HepG2 (cell line): ENCODE results near the gene SLC6A9. TPM values are rescaled to one million over a fixed set of nuclear protein-coding genes. Genes with fewer than 3 reads are reported as not detected.
A peak's percentile ranks its signal among the peaks of the same experiment; 100 is the strongest.

ENCODE experiments used
- AHDC1 ChIP-seq: sonication (generic); formaldehyde crosslinking; IDR thresholded peaks from 2 replicates; pipeline ENCODE4 v1.5.1; 2020; ENCODE audit warnings: mild to moderate bottlenecking, missing genetic modification reagents, borderline replicate concordance
- HNRNPL ChIP-seq: fragments of 200-400 bp; formaldehyde crosslinking; IDR thresholded peaks from 2 replicates; pipeline ENCODE4 v1.6.1; 2017; ENCODE audit warnings: mild to moderate bottlenecking, low read depth, low read length
- MAZ ChIP-seq, 2 experiments: sonication (generic) in 1 of 2; formaldehyde crosslinking in 1 of 2; IDR thresholded peaks; 2 replicates each; pipeline versions ENCODE4 v1.5.0 to v1.6.1; 2012 to 2020; ENCODE audit warnings: low read depth in 2 of 2, mild to moderate bottlenecking in 2 of 2, borderline replicate concordance in 1 of 2, improper control_type of control experiment in 1 of 2, low read length in 1 of 2, missing genetic modification reagents in 1 of 2, moderate library complexity in 1 of 2
- NFE2 ChIP-seq: sonication (generic); formaldehyde crosslinking; IDR thresholded peaks from 2 replicates; pipeline ENCODE4 v1.4.0; 2020; ENCODE audit warnings: missing genetic modification reagents
- PATZ1 ChIP-seq: sonication (generic); formaldehyde crosslinking; IDR thresholded peaks from 2 replicates; pipeline ENCODE4 v1.4.0; 2020; ENCODE audit warnings: missing genetic modification reagents
- ZBTB33 ChIP-seq: sonication (generic); formaldehyde crosslinking; IDR thresholded peaks from 2 replicates; pipeline ENCODE4 v1.4.0; 2020; ENCODE audit warnings: missing genetic modification reagents
- ZNF263 ChIP-seq: sonication (generic); formaldehyde crosslinking; IDR thresholded peaks from 2 replicates; pipeline ENCODE4 v1.4.0; 2020; ENCODE audit warnings: missing genetic modification reagents
- ZNF543 ChIP-seq: sonication (generic); formaldehyde crosslinking; IDR thresholded peaks from 2 replicates; pipeline ENCODE4 v1.4.0; 2020; ENCODE audit warnings: mild to moderate bottlenecking, missing genetic modification reagents
- ZNF550 ChIP-seq: sonication (generic); formaldehyde crosslinking; IDR thresholded peaks from 2 replicates; pipeline ENCODE4 v1.4.0; 2020; ENCODE audit warnings: mild to moderate bottlenecking, missing genetic modification reagents, borderline replicate concordance
- ZNF713 ChIP-seq: sonication (generic); formaldehyde crosslinking; IDR thresholded peaks from 2 replicates; pipeline ENCODE4 v1.4.0; 2020; ENCODE audit warnings: mild to moderate bottlenecking, missing genetic modification reagents
- polyA plus RNA-seq, 8 experiments: library from polyadenylated mRNA; depleted of rRNA in 3 of 8; stranded (reverse) in 7 of 8; unstranded in 1 of 8; fragments of >200 nt; fragmentation: Illumina TruSeq in 4 of 8; extraction: Trizol in 4 of 8; gene quantifications; 2 replicates each; pipeline versions ENCODE4 v1.2.1 to v1.2.3, GENCODE V29; 2011 to 2016; ENCODE audit warnings: low read depth in 4 of 8, missing spikeins in 1 of 8, mixed read lengths in 1 of 8; ENCODE audit not compliant: insufficient read depth in 1 of 8
- total RNA-seq, 5 experiments: library from RNA; depleted of rRNA; stranded (reverse); fragments of >200 nt; fragmentation: Illumina TruSeq; extraction: Trizol; gene quantifications; 2 replicates each; pipeline ENCODE4 v1.2.3, GENCODE V29; 2016; ENCODE audit warnings: low read depth in 1 of 5
- TF ChIP-seq, protein P1 (sequence below): IDR thresholded peaks from 2 replicates; pipeline ENCODE4 v1.6.1; 2012; ENCODE audit warnings: inconsistent platforms
- TF ChIP-seq, protein P2 (sequence below): sonication (generic); formaldehyde crosslinking; IDR thresholded peaks from 2 replicates; pipeline ENCODE4 v1.4.0; 2020; ENCODE audit warnings: mild to moderate bottlenecking, missing genetic modification reagents

The SLC6A9 gene
- total and polyA plus RNA-seq, 2 of the 13 experiments (the other 11 are each of a cell fraction or from before 2014, with no cell fraction given): 8.5 to 9.9 TPM

- TF ChIP-seq MAZ (IDR thresholded peaks at IDR 0.05; ENCODE audit: borderline replicate concordance, low read depth, low read length) (no peak), MAZ (CRISPR knock-in tag; IDR thresholded peaks at IDR 0.05; ENCODE audit: low read depth) (peak; percentile 20; the same call in 1 of the 2 replicates), HNRNPL (peak; percentile 52; the same call in 1 of the 2 replicates), AHDC1 (CRISPR knock-in tag) (0 out of 2 replicates have a peak, but pooled peaks have one; percentile 6), ZNF263 (peak; percentile 27; the same call in 1 of the 2 replicates), ZBTB33 (no peak), ZNF550 (CRISPR knock-in tag) (no peak), ZNF543 (CRISPR knock-in tag) (0 out of 2 replicates have a peak, but pooled peaks have one; percentile 15), NFE2 (CRISPR knock-in tag) (no peak), ZNF713 (CRISPR knock-in tag) (no peak), PATZ1 (CRISPR knock-in tag) (peak; percentile 57)
- TF ChIP-seq, protein P1, sequence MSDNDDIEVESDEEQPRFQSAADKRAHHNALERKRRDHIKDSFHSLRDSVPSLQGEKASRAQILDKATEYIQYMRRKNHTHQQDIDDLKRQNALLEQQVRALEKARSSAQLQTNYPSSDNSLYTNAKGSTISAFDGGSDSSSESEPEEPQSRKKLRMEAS: peak; percentile 27
- TF ChIP-seq, protein P2, sequence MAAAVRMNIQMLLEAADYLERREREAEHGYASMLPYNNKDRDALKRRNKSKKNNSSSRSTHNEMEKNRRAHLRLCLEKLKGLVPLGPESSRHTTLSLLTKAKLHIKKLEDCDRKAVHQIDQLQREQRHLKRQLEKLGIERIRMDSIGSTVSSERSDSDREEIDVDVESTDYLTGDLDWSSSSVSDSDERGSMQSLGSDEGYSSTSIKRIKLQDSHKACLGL (CRISPR knock-in tag): peak; percentile 27
Observed at GRCh38 chr1:44030605-44031251, 534 bp downstream of the SLC6A9 start (continued).
